PFSK-1 (cell line): ENCODE measurements around the gene SYNE3.

Experiments
- POLR2AphosphoS5 ChIP-seq: IDR thresholded peaks from 2 replicates; pipeline ENCODE4 v1.6.1; 2012; ENCODE audit warnings: low read depth, mild to moderate bottlenecking, control low read depth, low read length, moderate library complexity
- SIN3A ChIP-seq: IDR thresholded peaks from 2 replicates; pipeline ENCODE4 v1.6.1; 2012; ENCODE audit warnings: mild to moderate bottlenecking, low read length, moderate library complexity, borderline replicate concordance; ENCODE audit not compliant: insufficient read depth
- TAF1 ChIP-seq: IDR thresholded peaks from 2 replicates; pipeline ENCODE4 v1.6.1; 2012; ENCODE audit warnings: low read length, control low read depth, borderline replicate concordance; ENCODE audit not compliant: insufficient read depth
- TF ChIP-seq, protein P1 (sequence below), 2 experiments: IDR thresholded peaks; 2 replicates each; pipeline versions ENCODE4 v1.6.1 to v1.8.0; 2011 to 2012; ENCODE audit warnings: low read depth in 2 of 2, low read length in 2 of 2, control low read depth in 1 of 2, inconsistent platforms in 1 of 2, mild to moderate bottlenecking in 1 of 2, moderate library complexity in 1 of 2; ENCODE audit not compliant: insufficient read depth in 1 of 2

GRCh38 chr14:95496111-95496681 is 20.3 kb downstream of the SYNE3 start:
- TF ChIP-seq, protein P1, sequence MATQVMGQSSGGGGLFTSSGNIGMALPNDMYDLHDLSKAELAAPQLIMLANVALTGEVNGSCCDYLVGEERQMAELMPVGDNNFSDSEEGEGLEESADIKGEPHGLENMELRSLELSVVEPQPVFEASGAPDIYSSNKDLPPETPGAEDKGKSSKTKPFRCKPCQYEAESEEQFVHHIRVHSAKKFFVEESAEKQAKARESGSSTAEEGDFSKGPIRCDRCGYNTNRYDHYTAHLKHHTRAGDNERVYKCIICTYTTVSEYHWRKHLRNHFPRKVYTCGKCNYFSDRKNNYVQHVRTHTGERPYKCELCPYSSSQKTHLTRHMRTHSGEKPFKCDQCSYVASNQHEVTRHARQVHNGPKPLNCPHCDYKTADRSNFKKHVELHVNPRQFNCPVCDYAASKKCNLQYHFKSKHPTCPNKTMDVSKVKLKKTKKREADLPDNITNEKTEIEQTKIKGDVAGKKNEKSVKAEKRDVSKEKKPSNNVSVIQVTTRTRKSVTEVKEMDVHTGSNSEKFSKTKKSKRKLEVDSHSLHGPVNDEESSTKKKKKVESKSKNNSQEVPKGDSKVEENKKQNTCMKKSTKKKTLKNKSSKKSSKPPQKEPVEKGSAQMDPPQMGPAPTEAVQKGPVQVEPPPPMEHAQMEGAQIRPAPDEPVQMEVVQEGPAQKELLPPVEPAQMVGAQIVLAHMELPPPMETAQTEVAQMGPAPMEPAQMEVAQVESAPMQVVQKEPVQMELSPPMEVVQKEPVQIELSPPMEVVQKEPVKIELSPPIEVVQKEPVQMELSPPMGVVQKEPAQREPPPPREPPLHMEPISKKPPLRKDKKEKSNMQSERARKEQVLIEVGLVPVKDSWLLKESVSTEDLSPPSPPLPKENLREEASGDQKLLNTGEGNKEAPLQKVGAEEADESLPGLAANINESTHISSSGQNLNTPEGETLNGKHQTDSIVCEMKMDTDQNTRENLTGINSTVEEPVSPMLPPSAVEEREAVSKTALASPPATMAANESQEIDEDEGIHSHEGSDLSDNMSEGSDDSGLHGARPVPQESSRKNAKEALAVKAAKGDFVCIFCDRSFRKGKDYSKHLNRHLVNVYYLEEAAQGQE (IDR thresholded peaks at IDR 0.05; ENCODE audit: insufficient read depth in 1 of 2, low read depth in 2 of 2, low read length in 2 of 2) = no peak
- TF ChIP-seq TAF1 = no peak
- TF ChIP-seq POLR2AphosphoS5 = no peak
- no peak for TF ChIP-seq SIN3A
